Measurements from ENCODE around the gene SLC41A3.

DNA sequence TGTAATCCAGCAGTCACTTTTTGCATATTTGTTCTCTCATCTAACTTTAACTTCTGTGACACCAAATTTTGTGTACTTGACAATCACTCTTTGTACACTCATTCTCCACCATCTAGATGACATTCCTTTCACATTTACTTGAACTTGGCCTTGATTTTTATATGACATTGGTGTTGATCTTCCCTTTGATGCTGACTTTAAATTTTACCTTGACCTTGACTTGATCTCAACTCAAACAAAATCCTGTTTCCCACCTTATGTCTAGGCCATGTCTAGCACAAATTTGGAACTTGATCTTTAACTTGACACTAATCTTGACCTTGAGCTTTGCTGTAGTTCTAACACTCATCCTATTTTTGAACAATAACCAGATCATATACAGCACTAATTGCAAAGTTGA lies 81.7 kb downstream of the SLC41A3 start:
- TF ChIP-seq, protein P1, sequence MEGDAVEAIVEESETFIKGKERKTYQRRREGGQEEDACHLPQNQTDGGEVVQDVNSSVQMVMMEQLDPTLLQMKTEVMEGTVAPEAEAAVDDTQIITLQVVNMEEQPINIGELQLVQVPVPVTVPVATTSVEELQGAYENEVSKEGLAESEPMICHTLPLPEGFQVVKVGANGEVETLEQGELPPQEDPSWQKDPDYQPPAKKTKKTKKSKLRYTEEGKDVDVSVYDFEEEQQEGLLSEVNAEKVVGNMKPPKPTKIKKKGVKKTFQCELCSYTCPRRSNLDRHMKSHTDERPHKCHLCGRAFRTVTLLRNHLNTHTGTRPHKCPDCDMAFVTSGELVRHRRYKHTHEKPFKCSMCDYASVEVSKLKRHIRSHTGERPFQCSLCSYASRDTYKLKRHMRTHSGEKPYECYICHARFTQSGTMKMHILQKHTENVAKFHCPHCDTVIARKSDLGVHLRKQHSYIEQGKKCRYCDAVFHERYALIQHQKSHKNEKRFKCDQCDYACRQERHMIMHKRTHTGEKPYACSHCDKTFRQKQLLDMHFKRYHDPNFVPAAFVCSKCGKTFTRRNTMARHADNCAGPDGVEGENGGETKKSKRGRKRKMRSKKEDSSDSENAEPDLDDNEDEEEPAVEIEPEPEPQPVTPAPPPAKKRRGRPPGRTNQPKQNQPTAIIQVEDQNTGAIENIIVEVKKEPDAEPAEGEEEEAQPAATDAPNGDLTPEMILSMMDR (IDR thresholded peaks at IDR 0.05) = no peak
- TF ChIP-seq POLR2A (IDR thresholded peaks at IDR 0.05) = no peak
